Fibroblast of the aortic adventitia (primary cell): ENCODE results near the gene ADAMTS12. TPM values are rescaled to one million over a fixed set of nuclear protein-coding genes. Genes with fewer than 3 reads are reported as not detected.

Experiments used
- DNase-seq: peaks from one replicate; pipeline ENCODE4 v3.0.0-alpha.2; 2010; ENCODE audit warnings: low read depth
- H3K4me3 ChIP-seq: 2 replicates; pipeline ENCODE4 v1.5.1; 2011; ENCODE audit warnings: low read depth, mild to moderate bottlenecking, control low read depth, low read length, moderate library complexity
- CTCF ChIP-seq: IDR thresholded peaks from 2 replicates; pipeline ENCODE4 v1.5.1; 2011; ENCODE audit warnings: mild to moderate bottlenecking, low read length, control low read depth, inconsistent platforms; ENCODE audit not compliant: insufficient read depth
- total RNA-seq: library from RNA; depleted of rRNA; stranded (reverse); fragments of >200 nt; gene quantifications from 2 replicates; pipeline ENCODE4 v1.2.3, GENCODE V29; 2012; ENCODE audit warnings: low replicate concordance

The ADAMTS12 gene
- total RNA-seq, 1 donor = 13.0 TPM

GRCh38 chr5:33501899-33502298 lies 389.9 kb downstream of the ADAMTS12 start:
- TF ChIP-seq CTCF = no peak
- H3K4me3 ChIP-seq = no peak overlapping the region
- no peak for DNase-seq

- TF ChIP-seq CTCF = no peak
- H3K4me3 ChIP-seq = no peak overlapping the region
- DNase-seq = no peak
Observed at GRCh38 chr5:33501260-33501659, 390.5 kb downstream of the ADAMTS12 start.

- no peak overlapping the region for H3K4me3 ChIP-seq
- TF ChIP-seq CTCF = no peak
- no peak for DNase-seq
Observed at GRCh38 chr5:33494466-33494865, 397.3 kb downstream of the ADAMTS12 start.

GRCh38 chr5:33491941-33492340 lies 399.8 kb downstream of the ADAMTS12 start:
- peak; percentile 20 for DNase-seq
- no peak overlapping the region for H3K4me3 ChIP-seq
- TF ChIP-seq CTCF = no peak

GRCh38 chr5:33490071-33490665 lies 401.6 kb downstream of the ADAMTS12 start:
- TF ChIP-seq CTCF = no peak
- no peak for DNase-seq
- no peak overlapping the region for H3K4me3 ChIP-seq

- no peak for DNase-seq
- H3K4me3 ChIP-seq = no peak overlapping the region
- no peak for TF ChIP-seq CTCF
Observed at GRCh38 chr5:33489481-33490067, 402.2 kb downstream of the ADAMTS12 start.
